DND-41 (cell line): ENCODE results near the gene GTF2IRD1.

Source experiments
- ATAC-seq: fragments of 200-7000 bp; cut with Tn5 transposase; 3 replicates; pipeline ENCODE4 v1.9.1; 2021; ENCODE audit warnings: low read depth; ENCODE audit not compliant: insufficient read depth
- DNase-seq: peaks from one replicate; pipeline ENCODE4 v3.0.0-alpha.2; 2020
- H2AFZ ChIP-seq: 2 replicates; pipeline ENCODE4 v1.6.0; 2012; ENCODE audit warnings: low read depth, low read length
- H3K27ac ChIP-seq: 2 replicates; pipeline ENCODE4 v1.5.1; 2012; ENCODE audit warnings: low read length, inconsistent platforms
- H3K27me3 ChIP-seq: fragments of 200-600 bp; sonication (generic); 2 replicates; pipeline ENCODE4 v1.6.0; 2012; ENCODE audit warnings: low read length, mild to moderate bottlenecking, inconsistent platforms; ENCODE audit not compliant: insufficient read depth, poor library complexity
- H3K36me3 ChIP-seq: 2 replicates; pipeline ENCODE4 v1.5.1; 2012; ENCODE audit warnings: low read length, inconsistent platforms; ENCODE audit not compliant: insufficient read depth
- H3K4me1 ChIP-seq: 2 replicates; pipeline ENCODE4 v1.5.1; 2012; ENCODE audit warnings: mild to moderate bottlenecking, low read length; ENCODE audit not compliant: insufficient read depth
- H3K4me2 ChIP-seq: 2 replicates; pipeline ENCODE4 v1.6.0; 2012; ENCODE audit warnings: mild to moderate bottlenecking, moderate library complexity, low read length, inconsistent platforms; ENCODE audit not compliant: insufficient read depth
- H3K4me3 ChIP-seq, 2 experiments: fragments of 200-600 bp in 1 of 2; shearing (Covaris generic) in 1 of 2; 2 replicates each; pipeline ENCODE4 v1.5.1; 2012 to 2016; ENCODE audit warnings: inconsistent platforms in 2 of 2, low read length in 2 of 2, mild to moderate bottlenecking in 2 of 2, low read depth in 1 of 2, moderate library complexity in 1 of 2
- H3K79me2 ChIP-seq: 2 replicates; pipeline ENCODE4 v1.6.0; 2012; ENCODE audit warnings: low read length, inconsistent platforms; ENCODE audit not compliant: insufficient read depth
- H3K9ac ChIP-seq: 2 replicates; pipeline ENCODE4 v1.6.0; 2012; ENCODE audit warnings: low read depth, mild to moderate bottlenecking, inconsistent platforms, low read length, moderate library complexity
- H3K9me3 ChIP-seq: 2 replicates; pipeline ENCODE4 v1.5.1; 2012; ENCODE audit warnings: low read length, moderate library complexity, mild to moderate bottlenecking, inconsistent platforms; ENCODE audit not compliant: insufficient read depth, severe bottlenecking
- H4K20me1 ChIP-seq: 2 replicates; pipeline ENCODE4 v1.6.0; 2012; ENCODE audit warnings: low read length; ENCODE audit not compliant: insufficient read depth
- EZH2 ChIP-seq: IDR thresholded peaks from 3 replicates; pipeline ENCODE4 v1.6.1; 2012; ENCODE audit warnings: borderline replicate concordance, low read depth, mild to moderate bottlenecking, moderate library complexity, low read length, inconsistent platforms; ENCODE audit not compliant: severe bottlenecking
- TF ChIP-seq, protein P1 (sequence below): IDR thresholded peaks from 2 replicates; pipeline ENCODE4 v1.5.1; 2012; ENCODE audit warnings: borderline replicate concordance, low read length, moderate library complexity, mild to moderate bottlenecking; ENCODE audit not compliant: poor library complexity, severe bottlenecking; ENCODE audit errors: extremely low read depth

GTF2IRD1 gene

DNA sequence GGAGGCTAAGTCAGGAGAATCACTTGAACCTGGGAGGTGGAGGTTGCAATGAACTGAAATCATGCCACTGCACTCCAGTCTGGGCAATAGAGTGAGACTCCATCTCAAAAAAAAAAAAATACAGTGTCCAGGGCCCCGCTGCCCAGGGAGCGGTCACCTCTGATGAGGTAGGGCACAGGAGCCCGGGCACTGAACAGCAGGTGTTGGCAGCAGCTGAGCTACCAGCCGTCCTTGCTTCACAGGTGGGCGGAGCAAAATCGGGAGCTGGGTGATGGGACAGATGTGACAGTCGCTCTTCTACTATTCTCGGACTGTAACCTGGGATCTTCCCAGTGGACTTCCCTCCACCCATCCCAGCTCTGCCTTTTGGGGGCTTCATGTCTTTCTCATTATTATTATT lies 49.4 kb downstream of the GTF2IRD1 start:
- TF ChIP-seq, protein P1, sequence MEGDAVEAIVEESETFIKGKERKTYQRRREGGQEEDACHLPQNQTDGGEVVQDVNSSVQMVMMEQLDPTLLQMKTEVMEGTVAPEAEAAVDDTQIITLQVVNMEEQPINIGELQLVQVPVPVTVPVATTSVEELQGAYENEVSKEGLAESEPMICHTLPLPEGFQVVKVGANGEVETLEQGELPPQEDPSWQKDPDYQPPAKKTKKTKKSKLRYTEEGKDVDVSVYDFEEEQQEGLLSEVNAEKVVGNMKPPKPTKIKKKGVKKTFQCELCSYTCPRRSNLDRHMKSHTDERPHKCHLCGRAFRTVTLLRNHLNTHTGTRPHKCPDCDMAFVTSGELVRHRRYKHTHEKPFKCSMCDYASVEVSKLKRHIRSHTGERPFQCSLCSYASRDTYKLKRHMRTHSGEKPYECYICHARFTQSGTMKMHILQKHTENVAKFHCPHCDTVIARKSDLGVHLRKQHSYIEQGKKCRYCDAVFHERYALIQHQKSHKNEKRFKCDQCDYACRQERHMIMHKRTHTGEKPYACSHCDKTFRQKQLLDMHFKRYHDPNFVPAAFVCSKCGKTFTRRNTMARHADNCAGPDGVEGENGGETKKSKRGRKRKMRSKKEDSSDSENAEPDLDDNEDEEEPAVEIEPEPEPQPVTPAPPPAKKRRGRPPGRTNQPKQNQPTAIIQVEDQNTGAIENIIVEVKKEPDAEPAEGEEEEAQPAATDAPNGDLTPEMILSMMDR = no peak
- H4K20me1 ChIP-seq = peaks cover 28% of the 10 kb centered on the region

DNA sequence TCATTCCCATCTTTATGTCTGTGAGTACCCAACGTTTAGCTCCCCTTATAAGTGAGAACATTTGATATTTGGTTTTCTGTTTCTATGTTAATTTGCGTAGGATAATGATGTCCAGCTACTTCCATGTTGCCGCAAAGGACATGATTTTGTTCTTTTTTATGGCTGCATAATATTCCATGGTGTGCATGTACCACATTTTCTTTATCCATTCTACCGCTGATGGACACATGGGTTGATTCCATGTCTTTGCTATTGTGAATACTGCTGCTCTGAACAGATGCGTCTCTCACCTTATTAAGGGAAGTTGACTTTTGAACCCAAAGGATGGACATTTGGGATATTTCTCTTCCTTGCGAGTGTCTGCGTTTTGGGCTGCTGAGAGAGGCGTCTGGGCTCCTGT lies 50.2 kb downstream of the GTF2IRD1 start:
- Histone ChIP-seq H3K27ac (no peak overlapping the region), H3K27me3 (no peaks in the 10 kb centered on the region), H3K79me2 (0 out of 2 replicates have a peak, but pooled peaks cover 3% of the 10 kb centered on the region), H4K20me1 (peaks cover 27% of the 10 kb centered on the region), H3K36me3 (no peaks in the 10 kb centered on the region; the same call in 1 of the 2 replicates), H3K4me3 (no peak overlapping the region), H3K4me2 (no peak overlapping the region), H2AFZ (no peak overlapping the region), H3K4me1 (no peaks in the 10 kb centered on the region), H3K9me3 (no peaks in the 10 kb centered on the region), H3K9ac (no peak overlapping the region)
- TF ChIP-seq, protein P1 = no peak
- no peak for TF ChIP-seq EZH2
- DNase-seq (no peak), ATAC-seq (no peak)

More for the DNA sequence above, 49.4 kb downstream of the GTF2IRD1 start:
- Histone ChIP-seq H3K27ac (no peak overlapping the region), H3K27me3 (no peaks in the 10 kb centered on the region), H3K4me3 (no peak overlapping the region), H3K9me3 (no peaks in the 10 kb centered on the region), H3K79me2 (0 out of 2 replicates have a peak, but pooled peaks cover 3% of the 10 kb centered on the region), H3K9ac (no peak overlapping the region), H2AFZ (no peak overlapping the region), H3K4me2 (no peak overlapping the region), H3K4me1 (no peaks in the 10 kb centered on the region), H3K36me3 (no peaks in the 10 kb centered on the region; the same call in 1 of the 2 replicates)
- DNase-seq (no peak), ATAC-seq (no peak)

DNA sequence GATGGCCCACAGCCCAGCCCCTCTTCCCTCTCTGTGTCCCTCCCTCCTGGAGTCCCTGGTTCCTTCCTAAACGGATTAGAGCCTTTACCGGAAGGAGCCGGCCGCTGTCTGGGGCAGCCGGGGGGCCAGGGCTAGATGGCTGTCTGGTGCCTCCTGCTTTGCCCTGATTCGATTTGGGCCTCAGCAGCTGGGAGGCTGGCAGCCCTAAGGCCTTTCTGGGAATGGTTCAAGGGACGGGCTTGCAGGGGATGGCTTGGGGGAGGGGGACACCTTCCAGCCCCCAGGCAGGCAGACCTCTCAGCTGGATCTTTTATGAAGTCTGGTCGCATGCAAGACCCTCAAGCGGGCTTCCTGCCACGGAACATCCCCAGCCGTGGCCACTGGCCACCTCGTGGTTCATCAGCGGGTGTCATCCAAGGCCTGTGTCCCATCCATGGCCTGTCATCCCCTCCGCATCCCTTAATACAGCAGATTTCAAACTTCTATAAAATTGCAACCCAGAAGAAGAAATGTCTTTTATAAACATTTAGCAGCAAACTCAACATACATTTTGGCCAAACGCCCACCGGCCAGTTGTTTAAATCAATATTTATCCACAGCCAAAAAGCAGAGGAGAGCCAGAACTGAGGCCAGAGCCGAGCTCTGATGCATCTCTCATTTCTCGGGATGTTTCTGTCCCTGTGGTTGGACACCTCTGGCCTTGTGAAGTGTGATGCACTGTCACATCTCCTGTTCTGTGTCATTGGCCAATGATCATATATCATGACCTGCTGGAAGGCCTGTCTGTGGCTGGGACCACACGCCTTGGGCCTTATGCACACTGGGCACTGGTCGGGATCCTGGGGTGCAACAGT lies 52.0 kb downstream of the GTF2IRD1 start:
- no peaks in the 10 kb centered on the region; the same call in 1 of the 2 replicates for H3K36me3 ChIP-seq
- 0 out of 2 replicates have a peak, but pooled peaks cover 3% of the 10 kb centered on the region for H3K79me2 ChIP-seq
- TF ChIP-seq, protein P1 = no peak
- no peak for TF ChIP-seq EZH2
- H3K4me3 ChIP-seq = no peak overlapping the region
- no peak for ATAC-seq
- no peaks in the 10 kb centered on the region for H3K4me1 ChIP-seq
- H3K27me3 ChIP-seq = no peaks in the 10 kb centered on the region
- peaks cover 20% of the 10 kb centered on the region for H4K20me1 ChIP-seq
- no peak overlapping the region for H3K9ac ChIP-seq
- no peak overlapping the region for H3K27ac ChIP-seq
- no peaks in the 10 kb centered on the region for H3K9me3 ChIP-seq
- no peak for DNase-seq
- H2AFZ ChIP-seq = no peak overlapping the region
- no peak overlapping the region for H3K4me2 ChIP-seq
